Activated CD8-positive, alpha-beta T cell treated with anti-CD3 and anti-CD28 coated beads for 36 hours (primary cell): ENCODE data around the gene SFMBT1. TPM values are rescaled to one million over a fixed set of nuclear protein-coding genes. Genes with fewer than 3 reads are reported as not detected.

Experiments
- ATAC-seq: fragments of 200-7000 bp; cut with Tn5 transposase; one replicate; pipeline ENCODE4 v1.10.0; 2021; ENCODE audit warnings: mild to moderate bottlenecking, moderate library complexity
- CTCF ChIA-PET: fragments of 350-600 bp; sonication (Branson Sonifier 250); formaldehyde crosslinking; loops from one replicate; lab custom pipeline; 2021; ENCODE audit warnings: antibody characterized with exemption; lab: Charles Lee
- POLR2A ChIA-PET: fragments of 350-600 bp; sonication (Branson Sonifier 250); formaldehyde crosslinking; loops from one replicate; lab custom pipeline; 2021; ENCODE audit warnings: antibody characterized with exemption; lab: Charles Lee
- DNase-seq: peaks from one replicate; pipeline ENCODE4 v3.0.0-alpha.2; 2020
- H3K27ac Mint-ChIP-seq: one replicate; pipeline ENCODE4 v1.8.0; 2021; ENCODE audit warnings: mild to moderate bottlenecking, mixed read lengths
- H3K27me3 Mint-ChIP-seq: one replicate; pipeline ENCODE4 v1.8.0; 2021; ENCODE audit warnings: mixed read lengths
- H3K36me3 Mint-ChIP-seq: one replicate; pipeline ENCODE4 v1.8.0; 2021; ENCODE audit warnings: low read depth, mixed read lengths
- H3K4me1 Mint-ChIP-seq: one replicate; pipeline ENCODE4 v1.8.0; 2021; ENCODE audit warnings: low read depth, mixed read lengths
- H3K4me3 Mint-ChIP-seq: one replicate; pipeline ENCODE4 v1.8.0; 2021; ENCODE audit warnings: mild to moderate bottlenecking, moderate library complexity, mixed read lengths
- H3K9me3 Mint-ChIP-seq: one replicate; pipeline ENCODE4 v1.8.0; 2021; ENCODE audit warnings: mixed read lengths
- intact Hi-C: fragments of 100-400 bp; cut with micrococcal nuclease; formaldehyde crosslinking; loops from one replicate; pipeline ENCODE4 v1.10.0; 2022
- total RNA-seq, 2 experiments: library from RNA; stranded (reverse); gene quantifications; one replicate each; pipeline ENCODE4 v1.2.3, GENCODE V29; 2021
- TF ChIP-seq, protein P1 (sequence below): fragments of 200-600 bp; IDR thresholded peaks from one replicate; pipeline ENCODE4 v1.8.0; 2022; ENCODE audit warnings: antibody characterized with exemption, mild to moderate bottlenecking

Gene SFMBT1
- total RNA-seq, 2 experiments from 2014 or later: 17.8 to 20.1 TPM

DNA sequence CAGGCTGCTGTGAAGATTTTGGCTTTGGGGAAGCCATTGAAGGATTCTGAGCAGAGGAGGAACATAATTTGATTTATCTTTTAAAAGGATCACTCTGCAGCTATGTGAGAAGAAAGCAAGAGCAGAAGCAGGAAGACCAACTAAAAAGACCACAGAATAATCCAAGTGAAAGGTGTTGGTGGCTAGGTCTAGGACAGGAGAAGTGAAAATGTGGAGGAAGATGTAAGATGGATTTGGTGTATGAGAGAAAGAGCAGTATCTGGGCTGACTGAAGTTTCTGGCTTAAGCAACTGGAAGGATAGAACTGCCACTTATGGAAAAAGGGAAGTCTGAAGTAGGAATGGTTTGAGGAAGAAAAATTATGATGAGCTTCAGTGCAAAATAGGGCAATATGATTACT, 62.0 kb downstream of the SFMBT1 start:
- Mint-ChIP-seq H3K36me3 (no peaks in the 10 kb centered on the region), H3K27me3 (no peaks in the 10 kb centered on the region), H3K4me3 (peak overlapping the region; percentile 53), H3K27ac (peak overlapping the region; percentile 90), H3K9me3 (peaks cover 2% of the 10 kb centered on the region), H3K4me1 (peaks cover 40% of the 10 kb centered on the region)
- ChIA-PET POLR2A (interaction anchor here (0.6 to 1.4 kb wide), 7 partner anchors 12 to 425 kb away, joined by 3 to 7 read pairs (median 4); no protein-coding TSS in a partner anchor), CTCF (interaction anchor here (0.7 to 2.1 kb wide), 5 partner anchors 13 to 69 kb away, joined by 3 to 6 read pairs (median 3); no protein-coding TSS in a partner anchor)
- TF ChIP-seq, protein P1, sequence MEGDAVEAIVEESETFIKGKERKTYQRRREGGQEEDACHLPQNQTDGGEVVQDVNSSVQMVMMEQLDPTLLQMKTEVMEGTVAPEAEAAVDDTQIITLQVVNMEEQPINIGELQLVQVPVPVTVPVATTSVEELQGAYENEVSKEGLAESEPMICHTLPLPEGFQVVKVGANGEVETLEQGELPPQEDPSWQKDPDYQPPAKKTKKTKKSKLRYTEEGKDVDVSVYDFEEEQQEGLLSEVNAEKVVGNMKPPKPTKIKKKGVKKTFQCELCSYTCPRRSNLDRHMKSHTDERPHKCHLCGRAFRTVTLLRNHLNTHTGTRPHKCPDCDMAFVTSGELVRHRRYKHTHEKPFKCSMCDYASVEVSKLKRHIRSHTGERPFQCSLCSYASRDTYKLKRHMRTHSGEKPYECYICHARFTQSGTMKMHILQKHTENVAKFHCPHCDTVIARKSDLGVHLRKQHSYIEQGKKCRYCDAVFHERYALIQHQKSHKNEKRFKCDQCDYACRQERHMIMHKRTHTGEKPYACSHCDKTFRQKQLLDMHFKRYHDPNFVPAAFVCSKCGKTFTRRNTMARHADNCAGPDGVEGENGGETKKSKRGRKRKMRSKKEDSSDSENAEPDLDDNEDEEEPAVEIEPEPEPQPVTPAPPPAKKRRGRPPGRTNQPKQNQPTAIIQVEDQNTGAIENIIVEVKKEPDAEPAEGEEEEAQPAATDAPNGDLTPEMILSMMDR: no peak
- DNase-seq (no peak), ATAC-seq (peak; percentile 26)
- intact Hi-C loops: loop anchor here (5.0 kb wide), 1 partner anchor 58 kb away; no protein-coding TSS in a partner anchor

DNA sequence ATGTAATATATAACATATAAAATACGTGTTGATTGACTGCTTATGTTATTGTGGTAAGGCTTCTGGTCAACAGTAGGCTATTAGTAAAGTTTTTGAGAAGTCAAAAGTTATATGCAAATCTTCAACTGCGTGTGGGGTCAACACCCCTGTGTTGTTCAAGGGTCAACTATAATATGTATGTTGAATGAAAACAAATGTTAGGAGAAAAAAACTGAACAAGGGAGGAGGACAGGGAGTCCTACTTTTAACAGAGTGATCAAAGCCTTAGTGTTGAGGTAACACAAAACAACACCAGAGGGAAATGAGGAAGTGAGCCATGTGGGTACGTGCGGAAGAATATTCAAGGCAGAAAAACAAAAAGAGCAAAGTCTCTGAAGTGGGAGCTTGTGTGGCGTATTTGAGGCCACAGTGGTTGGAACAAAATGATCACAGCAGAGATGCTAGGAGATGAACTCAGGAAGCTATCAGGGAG, 62.5 kb downstream of the SFMBT1 start:
- ChIA-PET POLR2A (interaction anchor here (0.6 to 1.4 kb wide), 5 partner anchors 10 to 48 kb away, joined by 3 to 4 read pairs (median 3); no protein-coding TSS in a partner anchor), CTCF (interaction anchor here (1.1 to 2.1 kb wide), 4 partner anchors 12 to 68 kb away, joined by 3 to 6 read pairs (median 3); no protein-coding TSS in a partner anchor)
- Mint-ChIP-seq H3K9me3 (peaks cover 2% of the 10 kb centered on the region), H3K4me3 (peak overlapping the region; percentile 53), H3K4me1 (peaks cover 40% of the 10 kb centered on the region), H3K27me3 (no peaks in the 10 kb centered on the region), H3K27ac (peak overlapping the region; percentile 90), H3K36me3 (no peaks in the 10 kb centered on the region)
- intact Hi-C loops: loop anchor here (5.0 kb wide), 1 partner anchor 59 kb away; no protein-coding TSS in a partner anchor
- peak; percentile 91 for DNase-seq
- TF ChIP-seq, protein P1: no peak
- ATAC-seq: peak; percentile 83

DNA sequence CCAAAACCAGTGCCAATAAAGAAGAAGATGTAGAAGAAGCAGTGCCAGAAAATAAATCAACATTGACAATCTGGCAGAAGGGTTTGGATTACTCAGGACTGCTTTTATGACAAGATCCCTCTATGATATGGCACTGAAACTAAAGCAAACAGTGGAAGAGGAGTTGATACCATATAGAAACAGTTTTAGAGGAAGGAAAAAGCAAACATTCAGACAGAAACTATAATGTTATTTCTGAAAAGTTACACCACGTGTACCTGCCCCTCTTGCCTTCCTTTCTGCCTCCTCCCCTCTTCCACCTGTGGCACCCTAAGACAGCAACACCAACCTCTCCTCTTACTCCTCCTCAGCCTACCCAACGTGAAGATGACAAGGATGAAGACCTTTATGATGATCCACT, 63.0 kb downstream of the SFMBT1 start:
- peak; percentile 27 for DNase-seq
- ChIA-PET POLR2A (interaction anchor here (0.6 to 2.4 kb wide), 5 partner anchors 10 to 51 kb away, joined by 3 to 5 read pairs (median 3); no protein-coding TSS in a partner anchor), CTCF (interaction anchor here (1.6 kb wide), 1 partner anchor 68 kb away, joined by 3 read pairs; no protein-coding TSS in a partner anchor)
- Mint-ChIP-seq H3K36me3 (no peaks in the 10 kb centered on the region), H3K4me3 (peak overlapping the region; percentile 23), H3K4me1 (peaks cover 40% of the 10 kb centered on the region), H3K9me3 (peaks cover 2% of the 10 kb centered on the region), H3K27me3 (no peaks in the 10 kb centered on the region), H3K27ac (peak overlapping the region; percentile 89)
- ATAC-seq: peak; percentile 66
- TF ChIP-seq, protein P1: no peak
- intact Hi-C loops: loop anchor here (5.0 kb wide), 1 partner anchor 59 kb away; no protein-coding TSS in a partner anchor

DNA sequence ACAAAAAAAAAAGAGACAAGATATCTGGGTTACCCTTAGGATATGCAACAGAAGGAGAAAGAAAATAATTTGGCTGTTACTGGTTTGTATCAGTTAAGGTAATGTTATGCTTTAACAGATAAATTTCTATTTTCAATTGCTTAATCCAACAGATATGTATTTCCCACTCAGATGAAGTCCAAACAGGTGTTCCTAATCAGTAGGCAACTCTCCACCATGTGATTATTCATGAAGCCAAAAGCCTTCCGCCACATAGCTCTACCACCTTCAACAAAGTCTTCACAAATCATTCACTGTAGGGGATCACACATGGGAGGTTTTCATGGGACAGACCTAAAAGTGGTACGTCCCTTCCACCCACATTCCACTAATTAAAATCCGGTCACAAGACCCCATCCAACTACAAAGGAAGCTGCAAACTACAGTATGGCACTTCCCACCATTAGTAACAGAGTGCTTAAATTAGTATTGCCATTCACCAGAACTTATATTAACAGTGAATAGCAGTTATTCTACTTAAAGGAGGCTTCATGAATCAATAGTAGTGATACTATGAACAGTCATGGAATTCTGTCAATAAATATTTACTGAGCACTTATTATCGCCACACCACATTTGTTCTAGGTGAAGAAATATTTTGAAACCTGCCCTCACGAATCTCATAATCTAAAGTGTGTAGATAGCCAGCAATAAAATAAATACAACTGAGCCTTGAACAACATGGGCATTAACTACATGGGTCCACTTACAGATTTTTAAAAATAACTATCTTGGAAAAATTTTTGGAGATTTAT, 66.5 kb downstream of the SFMBT1 start:
- peaks cover 32% of the 10 kb centered on the region for H3K4me1 Mint-ChIP-seq
- peaks cover 2% of the 10 kb centered on the region for H3K9me3 Mint-ChIP-seq
- TF ChIP-seq, protein P1: no peak
- ATAC-seq (no peak), DNase-seq (no peak)
- H3K4me3 Mint-ChIP-seq: no peak overlapping the region
- intact Hi-C loops: no loop called here
- H3K27ac Mint-ChIP-seq: no peak overlapping the region
- H3K27me3 Mint-ChIP-seq: no peaks in the 10 kb centered on the region
- ChIA-PET POLR2A (no interaction called here), CTCF (interaction anchor here (1.1 kb wide), 1 partner anchor 94 kb away, joined by 3 read pairs; no protein-coding TSS in a partner anchor)
- no peaks in the 10 kb centered on the region for H3K36me3 Mint-ChIP-seq
